T-helper 1 cell treated with Interleukin-12 subunit alpha and Interleukin-12 subunit beta and Interleukin-4 antibody, amounts not matched to agents 30 μg/mL and 1 μg/mL, for 36 hours (primary cell): Measurements from ENCODE around the gene NBDY.
A peak's percentile ranks its signal among the peaks of the same experiment; 100 is the strongest.
"Not testable (repeated sequence)": the region's sequence is repeated elsewhere in the genome, so short reads cannot be mapped to it uniquely, and the experiment has no call there.

Source experiments
- H3K27ac Mint-ChIP-seq: one replicate; pipeline ENCODE4 v1.8.0; 2021; ENCODE audit warnings: mild to moderate bottlenecking, mixed read lengths
- H3K27me3 Mint-ChIP-seq: one replicate; pipeline ENCODE4 v1.8.0; 2021; ENCODE audit warnings: low read depth, mixed read lengths
- H3K36me3 Mint-ChIP-seq: one replicate; pipeline ENCODE4 v1.8.0; 2021; ENCODE audit warnings: low read depth, mixed read lengths
- H3K4me1 Mint-ChIP-seq: one replicate; pipeline ENCODE4 v1.8.0; 2021; ENCODE audit warnings: low read depth, mixed read lengths
- H3K4me3 Mint-ChIP-seq: one replicate; pipeline ENCODE4 v1.8.0; 2021; ENCODE audit warnings: mild to moderate bottlenecking, moderate library complexity, mixed read lengths
- H3K9me3 Mint-ChIP-seq: one replicate; pipeline ENCODE4 v1.8.0; 2021; ENCODE audit warnings: mixed read lengths

The NBDY gene

DNA sequence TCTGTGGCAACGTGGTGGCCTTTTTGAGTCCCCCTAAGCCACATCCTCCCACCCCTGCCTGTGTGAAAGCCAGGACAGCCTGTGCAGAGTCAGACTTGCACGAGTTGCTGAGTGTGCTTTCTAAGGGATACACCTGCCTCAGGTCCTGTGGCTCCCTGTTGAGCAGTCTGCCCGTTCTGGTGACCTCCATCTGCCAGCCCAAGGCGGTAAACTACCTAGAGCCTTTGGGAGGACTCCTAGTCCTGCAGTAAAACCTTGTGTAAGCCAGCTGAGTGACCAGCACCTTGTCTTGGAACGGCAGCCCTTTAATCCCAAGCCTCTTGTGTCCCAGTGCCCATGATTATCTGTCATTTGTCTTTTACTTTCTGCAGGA lies 69.3 kb downstream of the NBDY start:
- no peaks in the 10 kb centered on the region for H3K9me3 Mint-ChIP-seq
- H3K36me3 Mint-ChIP-seq = peaks cover 4% of the 10 kb centered on the region
- H3K4me1 Mint-ChIP-seq = peaks cover 34% of the 10 kb centered on the region
- no peak overlapping the region for H3K4me3 Mint-ChIP-seq
- H3K27me3 Mint-ChIP-seq = no peaks in the 10 kb centered on the region
- H3K27ac Mint-ChIP-seq = no peak overlapping the region

DNA sequence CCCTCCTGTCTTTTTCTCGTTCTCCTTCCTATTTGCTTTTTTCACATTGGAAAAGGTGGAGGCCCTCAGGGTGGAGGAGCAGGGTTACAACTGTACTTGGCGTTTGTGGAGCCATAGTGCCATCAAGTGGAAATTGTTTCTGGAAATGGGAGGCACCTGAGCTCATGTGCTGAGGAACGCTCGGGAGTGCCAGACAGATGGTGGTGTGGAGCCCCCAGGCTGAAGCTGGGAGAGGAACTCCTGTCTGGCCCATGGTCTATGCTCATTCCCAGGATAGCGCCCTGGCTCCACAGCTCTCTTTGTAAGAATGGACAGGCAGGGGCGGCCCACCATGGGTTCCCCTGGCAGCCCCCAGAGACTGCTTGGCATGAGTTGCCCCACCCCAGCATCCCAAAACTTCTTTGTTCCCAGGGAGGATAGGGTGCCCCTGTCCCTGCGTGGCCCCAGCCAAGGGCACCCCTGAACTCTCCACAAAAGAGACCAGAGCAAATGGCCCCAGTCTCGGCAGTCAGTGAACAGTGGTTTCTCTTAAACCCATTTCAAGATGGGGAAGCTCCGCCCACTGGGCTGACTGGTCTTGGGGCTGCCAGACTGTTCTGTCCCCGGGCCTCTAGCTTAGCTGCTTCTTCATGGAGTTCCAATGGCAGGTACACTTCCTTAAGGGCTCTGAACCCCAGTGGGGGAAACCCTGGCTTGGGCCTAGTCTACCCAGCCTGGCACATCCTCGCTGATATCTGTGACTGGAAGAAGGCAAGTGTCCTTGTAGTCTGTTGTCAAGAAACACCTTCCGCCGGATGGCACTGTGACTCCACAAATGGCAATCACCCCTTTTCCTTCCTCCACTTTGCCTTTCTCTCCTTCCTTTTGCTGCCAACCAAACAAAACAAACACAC lies 70.1 kb downstream of the NBDY start:
- Mint-ChIP-seq H3K4me3 (peak overlapping the region; percentile 44), H3K27me3 (no peaks in the 10 kb centered on the region), H3K27ac (peak overlapping the region; percentile 83), H3K36me3 (peaks cover 4% of the 10 kb centered on the region), H3K9me3 (no peaks in the 10 kb centered on the region), H3K4me1 (peaks cover 37% of the 10 kb centered on the region)

DNA sequence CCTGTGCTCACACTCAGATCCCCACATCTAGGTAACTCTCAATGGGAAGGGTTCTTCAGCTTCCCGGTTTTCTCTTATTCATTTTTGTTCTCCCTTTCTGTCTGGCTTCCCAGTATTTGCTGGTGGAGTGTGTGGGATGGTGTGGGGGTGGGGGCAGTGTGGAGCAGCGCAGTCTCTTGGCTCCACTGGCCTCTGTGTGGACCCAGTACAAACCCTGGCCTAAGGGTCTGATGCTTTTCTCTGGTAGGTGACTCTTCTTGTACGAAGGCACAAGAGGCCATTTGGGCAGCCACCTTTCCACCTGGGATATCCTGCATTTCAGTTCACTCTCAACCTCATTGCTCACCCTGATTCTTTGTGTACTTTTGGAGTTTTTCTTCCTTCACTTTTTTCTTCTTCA lies 71.3 kb downstream of the NBDY start:
- peak overlapping the region; percentile 93 for H3K27ac Mint-ChIP-seq
- H3K27me3 Mint-ChIP-seq = no peaks in the 10 kb centered on the region
- H3K4me3 Mint-ChIP-seq = peak overlapping the region; percentile 76
- H3K4me1 Mint-ChIP-seq = peaks cover 37% of the 10 kb centered on the region
- H3K9me3 Mint-ChIP-seq = no peaks in the 10 kb centered on the region
- peaks cover 4% of the 10 kb centered on the region for H3K36me3 Mint-ChIP-seq

DNA sequence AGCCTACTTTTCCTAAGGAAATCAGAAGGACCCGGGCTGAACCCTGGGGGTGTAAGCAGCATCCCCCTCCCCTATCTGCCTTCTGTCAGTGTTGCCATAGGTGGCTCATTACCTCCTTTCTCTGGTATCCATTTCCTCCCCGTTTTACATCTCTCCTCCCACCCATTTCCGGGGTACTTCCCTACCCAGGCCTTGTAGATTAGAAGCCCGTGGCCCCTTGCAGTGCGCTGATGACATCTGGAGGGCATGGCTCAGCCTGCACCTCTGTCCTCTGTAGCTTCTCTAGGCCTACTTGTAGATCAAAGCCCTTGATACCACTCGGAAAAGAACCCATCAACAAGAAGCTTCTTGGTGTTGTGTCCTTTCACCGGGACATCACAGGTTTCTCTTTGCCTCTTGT lies 71.8 kb downstream of the NBDY start:
- H3K4me3 Mint-ChIP-seq = peak overlapping the region; percentile 76
- H3K36me3 Mint-ChIP-seq = peaks cover 4% of the 10 kb centered on the region

DNA sequence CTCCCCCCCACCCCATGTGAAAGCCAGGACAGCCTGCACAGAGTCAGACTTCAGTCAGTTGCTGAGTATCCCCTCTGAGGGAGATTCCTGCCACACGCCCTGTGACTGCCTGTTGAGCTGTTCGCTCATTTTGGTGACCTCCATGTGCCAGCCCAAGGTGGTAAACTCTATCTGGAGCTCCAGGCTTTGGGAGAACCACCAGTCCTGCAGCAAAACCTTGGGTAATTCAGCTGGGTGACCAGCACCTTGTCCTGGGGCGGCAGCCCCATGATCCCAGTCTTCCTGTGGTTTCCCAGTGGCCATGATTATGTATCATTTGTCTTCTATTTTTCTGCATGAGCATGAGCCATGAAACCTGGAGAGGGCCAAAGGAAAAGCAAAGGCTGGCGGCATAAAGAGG lies 73.4 kb downstream of the NBDY start:
- no peaks in the 10 kb centered on the region for H3K9me3 Mint-ChIP-seq
- H3K4me3 Mint-ChIP-seq = no peak overlapping the region
- H3K36me3 Mint-ChIP-seq = peaks cover 4% of the 10 kb centered on the region
- no peak overlapping the region for H3K27ac Mint-ChIP-seq
- H3K27me3 Mint-ChIP-seq = no peaks in the 10 kb centered on the region
- peaks cover 35% of the 10 kb centered on the region for H3K4me1 Mint-ChIP-seq

More for the DNA sequence above, 71.8 kb downstream of the NBDY start:
- no peaks in the 10 kb centered on the region for H3K27me3 Mint-ChIP-seq
- peak overlapping the region; percentile 93 for H3K27ac Mint-ChIP-seq
- peaks cover 39% of the 10 kb centered on the region for H3K4me1 Mint-ChIP-seq
- no peaks in the 10 kb centered on the region for H3K9me3 Mint-ChIP-seq

DNA sequence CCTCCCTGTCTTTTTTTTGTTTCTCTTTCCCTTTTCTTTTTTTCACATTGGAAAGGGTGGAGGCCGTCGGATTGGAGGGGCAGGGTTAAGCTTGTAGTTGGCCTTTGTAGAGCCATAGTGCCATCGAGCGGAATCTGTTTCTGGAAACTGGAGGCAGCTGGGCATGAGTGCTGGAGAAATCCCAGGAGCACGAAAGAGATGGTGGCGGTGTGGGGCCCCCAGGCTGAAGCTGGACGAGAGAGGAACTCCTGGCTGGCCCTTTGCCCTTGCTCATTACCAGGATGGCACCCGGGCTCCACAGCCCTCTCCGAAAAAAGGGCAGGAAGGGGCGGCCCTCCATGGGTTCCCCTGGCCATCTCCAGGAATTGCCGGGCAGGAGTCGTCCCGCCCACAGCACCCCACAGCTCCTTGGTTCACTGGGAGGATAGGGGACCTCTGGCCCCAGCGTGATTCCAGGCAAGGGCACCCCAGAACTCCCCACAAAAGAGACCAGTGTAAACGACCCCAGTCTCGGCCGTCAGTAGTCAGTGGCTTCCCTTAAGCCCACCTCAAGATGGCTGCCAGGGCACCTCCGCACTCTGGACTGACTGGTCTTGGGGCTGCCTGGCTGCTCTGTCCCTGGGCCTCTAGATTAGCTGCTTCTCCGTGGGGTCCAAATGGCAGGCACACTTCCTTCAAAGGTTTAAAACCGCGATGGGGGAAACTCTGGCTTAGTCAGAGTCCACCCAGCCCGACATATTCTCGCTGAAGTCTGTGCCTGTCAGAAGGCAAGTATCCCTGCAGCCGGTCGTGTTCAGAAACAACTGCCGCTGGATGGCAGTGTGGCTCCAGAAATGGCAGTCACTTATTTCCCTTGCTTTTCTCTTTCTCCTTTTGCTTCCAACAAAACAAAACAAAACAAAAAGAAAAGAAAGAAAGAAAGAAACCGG lies 74.1 kb downstream of the NBDY start:
- H3K9me3 Mint-ChIP-seq = no peaks in the 10 kb centered on the region
- no peaks in the 10 kb centered on the region for H3K27me3 Mint-ChIP-seq
- H3K4me1 Mint-ChIP-seq = peaks cover 28% of the 10 kb centered on the region
- peaks cover 4% of the 10 kb centered on the region for H3K36me3 Mint-ChIP-seq
- H3K4me3 Mint-ChIP-seq = peak overlapping the region; percentile 17
- no peak overlapping the region for H3K27ac Mint-ChIP-seq

DNA sequence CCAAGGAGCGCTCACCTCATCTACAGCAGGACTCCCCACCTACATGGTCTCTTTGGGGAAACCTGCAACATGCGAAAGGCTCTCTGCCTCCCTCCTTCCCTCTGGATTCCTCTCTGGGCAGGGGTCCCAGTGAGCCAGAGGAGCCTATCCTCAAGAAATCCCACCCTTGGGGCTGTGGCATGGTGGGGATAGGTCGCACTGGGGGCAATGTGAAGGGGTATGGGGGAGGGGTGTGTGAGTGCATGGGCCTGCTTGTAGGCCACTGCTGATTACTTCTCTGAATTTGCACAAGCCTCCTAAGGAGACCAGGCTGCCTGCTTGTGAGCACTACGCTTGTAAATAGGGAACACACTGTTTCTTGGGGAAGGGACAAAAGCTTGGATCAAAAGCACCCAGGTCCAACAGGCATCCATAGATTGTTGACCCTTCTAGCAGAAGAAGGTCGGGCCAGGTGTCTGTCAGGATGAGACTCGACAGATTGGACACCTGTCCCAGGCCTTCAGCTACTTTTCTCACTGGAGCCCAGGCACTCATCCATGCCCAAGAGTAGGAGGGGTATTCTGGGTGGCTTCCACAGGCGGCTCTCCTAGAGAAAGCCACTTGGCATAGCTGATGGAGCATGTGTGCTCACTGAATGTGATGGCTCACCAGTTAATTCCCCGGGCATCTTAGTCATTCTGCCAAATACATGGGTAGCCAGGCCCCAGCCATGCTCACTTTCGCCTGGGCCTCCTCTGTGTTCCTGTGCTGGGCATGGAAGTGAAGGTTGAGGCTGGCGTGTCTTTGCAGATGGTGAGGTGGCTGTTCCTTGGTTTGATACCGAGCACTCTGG lies 75.0 kb downstream of the NBDY start:
- Mint-ChIP-seq H3K27ac (no peak overlapping the region), H3K27me3 (no peaks in the 10 kb centered on the region), H3K9me3 (no peaks in the 10 kb centered on the region), H3K4me3 (no peak overlapping the region), H3K4me1 (peaks cover 30% of the 10 kb centered on the region), H3K36me3 (peaks cover 6% of the 10 kb centered on the region)

DNA sequence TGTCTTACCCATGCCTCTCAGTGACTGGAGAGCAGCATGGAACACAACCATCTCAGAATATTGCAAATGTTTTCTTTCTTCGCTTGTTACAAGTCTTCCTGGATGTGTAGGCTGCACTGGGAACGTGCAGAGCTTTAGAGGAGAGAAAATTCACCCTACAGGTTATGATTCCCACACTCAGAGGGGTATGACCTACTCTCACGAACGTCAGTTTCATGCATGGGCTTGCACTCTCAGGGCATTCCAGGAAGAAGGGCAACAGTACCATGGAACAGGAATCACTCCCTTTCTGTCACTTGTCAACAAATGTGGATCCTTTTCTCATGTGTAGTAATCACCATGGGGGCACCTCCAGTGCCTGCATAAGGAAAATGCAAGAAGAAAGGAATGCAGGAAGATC lies 75.8 kb downstream of the NBDY start:
- Mint-ChIP-seq H3K4me1 (peaks cover 25% of the 10 kb centered on the region), H3K36me3 (peaks cover 6% of the 10 kb centered on the region), H3K9me3 (no peaks in the 10 kb centered on the region), H3K4me3 (no peak overlapping the region), H3K27me3 (no peaks in the 10 kb centered on the region), H3K27ac (no peak overlapping the region)

DNA sequence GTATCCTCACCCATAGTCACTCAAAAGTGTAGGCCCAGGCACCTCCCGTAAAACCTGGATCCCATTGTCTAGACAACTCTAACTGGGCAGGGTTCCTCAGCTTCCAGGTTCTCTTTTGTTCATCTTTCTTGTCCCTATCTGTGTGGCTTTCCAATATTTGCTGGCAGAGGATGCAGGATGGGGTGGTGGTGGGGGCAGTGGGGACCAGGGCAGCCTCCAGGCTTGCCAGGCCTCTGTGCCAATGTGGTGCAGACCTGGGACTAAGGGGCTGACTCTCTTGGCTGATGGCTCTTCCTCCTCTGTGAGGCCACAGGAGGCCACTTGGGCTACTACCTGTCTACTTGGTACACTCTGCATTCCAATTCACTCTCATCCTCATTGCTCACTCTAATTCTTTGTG lies 76.4 kb downstream of the NBDY start:
- Mint-ChIP-seq H3K27ac (no peak overlapping the region), H3K4me3 (no peak overlapping the region), H3K27me3 (no peaks in the 10 kb centered on the region), H3K4me1 (peaks cover 23% of the 10 kb centered on the region), H3K9me3 (no peaks in the 10 kb centered on the region), H3K36me3 (peaks cover 10% of the 10 kb centered on the region)

DNA sequence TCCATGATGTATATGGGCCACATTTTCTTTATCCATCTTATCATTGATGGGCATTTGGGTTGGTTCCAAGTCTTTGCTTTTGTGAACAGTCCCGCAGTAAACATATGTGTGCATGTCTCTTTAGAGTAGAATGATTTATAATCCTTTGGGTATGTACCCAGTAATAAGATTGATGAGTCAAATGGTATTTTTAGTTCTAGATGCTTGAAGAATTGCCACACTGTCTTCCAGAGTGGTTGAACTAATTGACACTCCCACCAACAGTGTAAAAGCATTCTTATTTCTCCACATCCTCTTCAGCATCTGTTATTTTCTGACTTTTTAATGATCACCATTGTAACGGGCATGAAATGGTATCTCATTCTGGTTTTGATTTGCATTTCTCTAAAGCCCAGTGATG lies 77.1 kb downstream of the NBDY start:
- H3K4me1 Mint-ChIP-seq = peaks cover 17% of the 10 kb centered on the region

DNA sequence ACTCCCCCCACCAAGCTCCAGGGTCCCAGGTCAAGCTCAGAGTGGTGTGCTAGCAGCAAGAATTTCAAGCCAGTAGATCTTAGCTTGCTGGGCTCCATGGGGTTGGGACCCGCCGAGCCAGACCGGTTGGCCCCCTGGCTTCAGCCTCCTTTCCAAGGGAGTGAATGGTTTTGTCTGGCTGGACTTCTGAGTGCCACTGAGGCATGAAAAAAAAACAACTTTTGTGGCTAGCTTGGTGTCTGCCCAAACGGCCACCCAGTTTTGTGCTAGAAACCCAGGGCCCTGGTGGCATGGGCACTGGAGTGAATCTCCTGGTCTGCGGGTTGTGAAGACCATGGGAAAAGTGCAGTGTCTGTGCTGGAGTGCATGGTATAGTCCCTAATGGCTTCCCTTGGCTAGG lies 82.6 kb downstream of the NBDY start:
- H3K27ac Mint-ChIP-seq = no peak overlapping the region
- H3K4me1 Mint-ChIP-seq = peaks cover 24% of the 10 kb centered on the region

More for the DNA sequence above, 77.1 kb downstream of the NBDY start:
- not testable (repeated sequence) for H3K9me3 Mint-ChIP-seq, H3K27me3 Mint-ChIP-seq, H3K27ac Mint-ChIP-seq, H3K4me3 Mint-ChIP-seq, H3K36me3 Mint-ChIP-seq

DNA sequence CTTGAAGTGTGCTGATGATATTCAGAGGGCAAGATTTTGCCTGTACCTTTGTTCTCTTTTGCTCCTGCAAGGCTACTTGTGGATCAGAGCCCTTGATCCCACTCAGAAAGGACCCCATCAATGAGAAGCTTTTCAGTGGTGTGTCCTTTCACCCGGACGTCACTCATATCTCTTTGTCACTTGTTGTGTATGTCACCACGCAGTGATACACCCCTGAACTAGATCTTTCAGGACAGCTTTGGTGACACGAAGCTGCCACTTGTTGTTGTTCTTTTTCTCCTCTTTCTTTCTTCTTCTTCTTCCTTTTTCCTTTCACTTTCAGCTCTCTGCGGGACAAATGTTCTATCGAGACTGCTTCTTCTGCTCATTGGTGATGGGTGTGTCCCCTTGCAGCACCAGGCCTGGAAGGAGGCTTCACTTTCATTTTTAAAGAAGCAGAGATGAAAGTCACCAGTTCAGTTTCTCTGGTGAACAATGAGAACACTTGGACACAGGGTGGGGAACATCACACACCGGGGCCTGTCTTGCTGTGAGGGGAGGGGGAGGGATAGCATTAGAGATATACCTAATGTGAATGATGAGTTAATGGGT lies 83.6 kb downstream of the NBDY start:
- Mint-ChIP-seq H3K27me3 (no peaks in the 10 kb centered on the region), H3K9me3 (no peaks in the 10 kb centered on the region), H3K4me1 (peaks cover 24% of the 10 kb centered on the region), H3K4me3 (peak overlapping the region; percentile 74), H3K27ac (peak overlapping the region; percentile 90), H3K36me3 (peaks cover 13% of the 10 kb centered on the region)

More for the DNA sequence above, 82.6 kb downstream of the NBDY start:
- Mint-ChIP-seq H3K9me3 (no peaks in the 10 kb centered on the region), H3K4me3 (no peak overlapping the region), H3K27me3 (no peaks in the 10 kb centered on the region), H3K36me3 (peaks cover 11% of the 10 kb centered on the region)

DNA sequence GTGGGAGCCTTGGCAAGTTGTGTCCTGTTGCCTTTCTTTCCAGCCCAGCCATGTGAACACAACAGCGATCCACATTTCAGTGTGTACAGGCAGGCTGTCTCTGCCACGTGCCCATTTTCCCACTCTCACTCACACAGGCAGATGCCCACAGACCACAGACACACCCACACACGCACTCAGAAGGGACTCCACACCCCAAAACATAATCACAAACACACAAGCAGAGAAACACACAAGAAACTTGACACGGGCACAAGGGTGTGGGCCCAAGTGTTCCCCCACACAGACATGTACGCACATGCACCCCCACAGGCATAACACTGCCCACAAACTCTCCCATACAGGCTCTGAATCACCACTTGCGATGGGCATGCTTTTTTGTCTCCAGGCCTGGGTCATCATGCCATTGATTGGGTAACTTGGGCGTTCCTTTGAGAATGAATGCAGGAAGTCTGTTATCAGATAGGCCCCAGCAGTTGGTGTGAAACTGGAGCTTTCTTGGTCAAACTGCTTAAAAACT lies 84.3 kb downstream of the NBDY start:
- Mint-ChIP-seq H3K36me3 (peaks cover 13% of the 10 kb centered on the region), H3K4me3 (peak overlapping the region; percentile 74), H3K9me3 (no peaks in the 10 kb centered on the region), H3K27ac (peak overlapping the region; percentile 90), H3K27me3 (no peaks in the 10 kb centered on the region), H3K4me1 (peaks cover 24% of the 10 kb centered on the region)
